H1 (cell line): Measurements from ENCODE around the gene MTM1. TPM values are rescaled to one million over a fixed set of nuclear protein-coding genes. Genes with fewer than 3 reads are reported as not detected.

Experiments
- KDM1A ChIP-seq: fragments of 200-600, 300-600 bp; sonication (generic); IDR thresholded peaks from 2 replicates; pipeline ENCODE4 v1.7.1; 2016; ENCODE audit warnings: mild to moderate bottlenecking, low read length, borderline replicate concordance
- KDM5A ChIP-seq: fragments of 200-600 bp; IDR thresholded peaks from 2 replicates; pipeline ENCODE4 v1.7.1; 2012; ENCODE audit warnings: mild to moderate bottlenecking, low read length, inconsistent platforms, mixed read lengths
- polyA plus RNA-seq, 7 experiments: library from polyadenylated mRNA; depleted of rRNA in 3 of 7; stranded (reverse) in 5 of 7; unstranded in 2 of 7; fragments of >200 nt in 5 of 7; fragments of 200-250 nt in 2 of 7; gene quantifications; 1 replicate in 5 of 7; 2 replicates in 1 of 7; 4 replicates in 1 of 7; pipeline versions ENCODE4 v1.2.1 to v1.2.3, GENCODE V29; 2011 to 2013; ENCODE audit warnings: missing spikeins in 2 of 7, mixed read lengths in 2 of 7
- total RNA-seq: library from RNA; stranded (reverse); fragmentation: NEBNext Ultra II Directional; extraction: Animal tissue kit (Norgen Biotek cat#: 25700); gene quantifications from 2 replicates; pipeline ENCODE4 v1.2.1, GENCODE V29; 2021

The MTM1 gene
- total and polyA plus RNA-seq, 2 of the 8 experiments (the other 6 are each of a cell fraction or from before 2014, with no cell fraction given): 2.3 to 8.4 TPM

GRCh38 chrX:150602743-150603142, 34.3 kb downstream of the MTM1 start (continued):
- no peak for TF ChIP-seq KDM5A
- no peak for TF ChIP-seq KDM1A
